ENCODE data around the gene ZNF275.

Gene ZNF275

GRCh38 chrX:153353416-153353815, 19.5 kb downstream of the ZNF275 start:
- WGBS (ENCODE audit: insufficient coverage), result 89% methylated on average over 11 of the region's 12 CpGs
- POLR2A ChIA-PET, result no interaction called here
- Histone ChIP-seq H3K27me3 (replicated peaks in 2 of 5; ENCODE audit: control insufficient read depth in 4 of 5, insufficient read depth in 5 of 5, low read length in 4 of 5) (peaks cover 0 to 2% (median 0%) of the 10 kb centered on the region in 5 experiments), H3K27ac (ENCODE audit: insufficient read depth in 1 of 2, low read depth in 1 of 2, low read length in 2 of 2, poor library complexity in 1 of 2, severe bottlenecking in 2 of 2) (no peak overlapping the region), H3K36me3 (ENCODE audit: control insufficient read depth in 4 of 4, insufficient read depth in 4 of 4, low read length in 3 of 4) (peaks cover 0 to 14% (median 5%) of the 10 kb centered on the region in 4 experiments), H3K4me1 (ENCODE audit: control extremely low read depth in 1 of 4, control insufficient read depth in 4 of 4, insufficient read depth in 4 of 4, low read length in 3 of 4) (no peaks in the 10 kb centered on the region), H3K4me3 (ENCODE audit: control insufficient read depth in 1 of 7, extremely low read depth in 1 of 7, insufficient read depth in 4 of 7, low read depth in 2 of 7, low read length in 6 of 7) (no peak overlapping the region), H3K9me3 (ENCODE audit: control extremely low read depth in 1 of 5, control insufficient read depth in 4 of 5, insufficient read depth in 2 of 5, low read depth in 1 of 5, low read length in 4 of 5) (peaks cover 0 to 5% (median 2%) of the 10 kb centered on the region in 5 experiments)
- DNase-seq, result no peak
- CTCF ChIA-PET, result no interaction called here

- CTCF ChIA-PET, result no interaction called here
- WGBS (ENCODE audit: insufficient coverage), result 100% methylated on average over 1 of the region's 1 CpG
Measured at GRCh38 chrX:153357877-153358276, 23.9 kb downstream of the ZNF275 start.

GRCh38 chrX:153361781-153362397, 27.9 kb downstream of the ZNF275 start:
- H3K4me1 ChIP-seq (ENCODE audit: control extremely low read depth in 1 of 4, control insufficient read depth in 4 of 4, insufficient read depth in 4 of 4, low read length in 3 of 4), result no peaks in the 10 kb centered on the region
- H3K27me3 ChIP-seq (replicated peaks in 2 of 5; ENCODE audit: control insufficient read depth in 4 of 5, insufficient read depth in 5 of 5, low read length in 4 of 5), result peaks cover 0 to 9% (median 0%) of the 10 kb centered on the region in 5 experiments
- DNase-seq, result no peak
- H3K9me3 ChIP-seq (ENCODE audit: control extremely low read depth in 1 of 5, control insufficient read depth in 4 of 5, insufficient read depth in 2 of 5, low read depth in 1 of 5, low read length in 4 of 5), result peaks cover 0 to 9% (median 4%) of the 10 kb centered on the region in 5 experiments
- no peak overlapping the region for H3K27ac ChIP-seq (ENCODE audit: insufficient read depth in 1 of 2, low read depth in 1 of 2, low read length in 2 of 2, poor library complexity in 1 of 2, severe bottlenecking in 2 of 2)
- POLR2A ChIA-PET, result no interaction called here
- CTCF ChIA-PET, result interaction anchor here (1.0 to 1.1 kb wide), 2 partner anchors 15 to 20 kb away, joined by 3 read pairs; no protein-coding TSS in a partner anchor
- no peak overlapping the region for H3K4me3 ChIP-seq (ENCODE audit: control insufficient read depth in 1 of 7, extremely low read depth in 1 of 7, insufficient read depth in 4 of 7, low read depth in 2 of 7, low read length in 6 of 7)
- H3K36me3 ChIP-seq (ENCODE audit: control insufficient read depth in 4 of 4, insufficient read depth in 4 of 4, low read length in 3 of 4), result no peaks in the 10 kb centered on the region
- WGBS (ENCODE audit: insufficient coverage), result no CpG with 5 or more reads among the region's 2 CpGs

More at GRCh38 chrX:153357877-153358276, 23.9 kb downstream of the ZNF275 start:
- Histone ChIP-seq H3K4me1 (ENCODE audit: control extremely low read depth in 1 of 4, control insufficient read depth in 4 of 4, insufficient read depth in 4 of 4, low read length in 3 of 4) (no peaks in the 10 kb centered on the region), H3K27me3 (replicated peaks in 2 of 5; ENCODE audit: control insufficient read depth in 4 of 5, insufficient read depth in 5 of 5, low read length in 4 of 5) (peaks cover 0 to 4% (median 0%) of the 10 kb centered on the region in 5 experiments), H3K36me3 (ENCODE audit: control insufficient read depth in 4 of 4, insufficient read depth in 4 of 4, low read length in 3 of 4) (no peaks in the 10 kb centered on the region), H3K9me3 (ENCODE audit: control extremely low read depth in 1 of 5, control insufficient read depth in 4 of 5, insufficient read depth in 2 of 5, low read depth in 1 of 5, low read length in 4 of 5) (peaks cover 0 to 10% (median 4%) of the 10 kb centered on the region in 5 experiments), H3K4me3 (ENCODE audit: control insufficient read depth in 1 of 7, extremely low read depth in 1 of 7, insufficient read depth in 4 of 7, low read depth in 2 of 7, low read length in 6 of 7) (no peak overlapping the region), H3K27ac (ENCODE audit: insufficient read depth in 1 of 2, low read depth in 1 of 2, low read length in 2 of 2, poor library complexity in 1 of 2, severe bottlenecking in 2 of 2) (no peak overlapping the region)
- DNase-seq, result no peak
- POLR2A ChIA-PET, result no interaction called here

GRCh38 chrX:153365670-153366069, 31.7 kb downstream of the ZNF275 start:
- no CpG with 5 or more reads among the region's 4 CpGs for WGBS (ENCODE audit: insufficient coverage)
- no peak for DNase-seq
- peaks cover 0 to 11% (median 0%) of the 10 kb centered on the region in 5 experiments for H3K27me3 ChIP-seq (replicated peaks in 2 of 5; ENCODE audit: control insufficient read depth in 4 of 5, insufficient read depth in 5 of 5, low read length in 4 of 5)
- POLR2A ChIA-PET, result no interaction called here
- CTCF ChIA-PET, result no interaction called here
- no peak overlapping the region for H3K27ac ChIP-seq (ENCODE audit: insufficient read depth in 1 of 2, low read depth in 1 of 2, low read length in 2 of 2, poor library complexity in 1 of 2, severe bottlenecking in 2 of 2)
- H3K9me3 ChIP-seq (ENCODE audit: control extremely low read depth in 1 of 5, control insufficient read depth in 4 of 5, insufficient read depth in 2 of 5, low read depth in 1 of 5, low read length in 4 of 5), result no peaks in the 10 kb centered on the region
- H3K36me3 ChIP-seq (ENCODE audit: control insufficient read depth in 4 of 4, insufficient read depth in 4 of 4, low read length in 3 of 4), result no peaks in the 10 kb centered on the region
- H3K4me1 ChIP-seq (ENCODE audit: control extremely low read depth in 1 of 4, control insufficient read depth in 4 of 4, insufficient read depth in 4 of 4, low read length in 3 of 4), result no peaks in the 10 kb centered on the region
- H3K4me3 ChIP-seq (ENCODE audit: control insufficient read depth in 1 of 7, extremely low read depth in 1 of 7, insufficient read depth in 4 of 7, low read depth in 2 of 7, low read length in 6 of 7), result no peak overlapping the region

GRCh38 chrX:153366119-153366518, 32.2 kb downstream of the ZNF275 start:
- 71% methylated on average over 2 of the region's 3 CpGs for WGBS (ENCODE audit: insufficient coverage)
- ChIA-PET POLR2A (no interaction called here), CTCF (no interaction called here)
- H3K27me3 ChIP-seq (replicated peaks in 2 of 5; ENCODE audit: control insufficient read depth in 4 of 5, insufficient read depth in 5 of 5, low read length in 4 of 5), result peaks cover 0 to 11% (median 0%) of the 10 kb centered on the region in 5 experiments
- no peaks in the 10 kb centered on the region for H3K4me1 ChIP-seq (ENCODE audit: control extremely low read depth in 1 of 4, control insufficient read depth in 4 of 4, insufficient read depth in 4 of 4, low read length in 3 of 4)
- no peak for DNase-seq
- no peak overlapping the region for H3K27ac ChIP-seq (ENCODE audit: insufficient read depth in 1 of 2, low read depth in 1 of 2, low read length in 2 of 2, poor library complexity in 1 of 2, severe bottlenecking in 2 of 2)
- no peak overlapping the region for H3K4me3 ChIP-seq (ENCODE audit: control insufficient read depth in 1 of 7, extremely low read depth in 1 of 7, insufficient read depth in 4 of 7, low read depth in 2 of 7, low read length in 6 of 7)
- H3K9me3 ChIP-seq (ENCODE audit: control extremely low read depth in 1 of 5, control insufficient read depth in 4 of 5, insufficient read depth in 2 of 5, low read depth in 1 of 5, low read length in 4 of 5), result no peaks in the 10 kb centered on the region
- H3K36me3 ChIP-seq (ENCODE audit: control insufficient read depth in 4 of 4, insufficient read depth in 4 of 4, low read length in 3 of 4), result no peaks in the 10 kb centered on the region

- ChIA-PET CTCF (no interaction called here), POLR2A (no interaction called here)
- Histone ChIP-seq H3K4me1 (ENCODE audit: control extremely low read depth in 1 of 4, control insufficient read depth in 4 of 4, insufficient read depth in 4 of 4, low read length in 3 of 4) (no peaks in the 10 kb centered on the region), H3K27ac (ENCODE audit: insufficient read depth in 1 of 2, low read depth in 1 of 2, low read length in 2 of 2, poor library complexity in 1 of 2, severe bottlenecking in 2 of 2) (no peak overlapping the region), H3K27me3 (replicated peaks in 2 of 5; ENCODE audit: control insufficient read depth in 4 of 5, insufficient read depth in 5 of 5, low read length in 4 of 5) (peaks cover 0 to 11% (median 0%) of the 10 kb centered on the region in 5 experiments), H3K36me3 (ENCODE audit: control insufficient read depth in 4 of 4, insufficient read depth in 4 of 4, low read length in 3 of 4) (no peaks in the 10 kb centered on the region), H3K4me3 (ENCODE audit: control insufficient read depth in 1 of 7, extremely low read depth in 1 of 7, insufficient read depth in 4 of 7, low read depth in 2 of 7, low read length in 6 of 7) (no peak overlapping the region), H3K9me3 (ENCODE audit: control extremely low read depth in 1 of 5, control insufficient read depth in 4 of 5, insufficient read depth in 2 of 5, low read depth in 1 of 5, low read length in 4 of 5) (no peaks in the 10 kb centered on the region)
- no peak for DNase-seq
- 100% methylated on average over 1 of the region's 5 CpGs for WGBS (ENCODE audit: insufficient coverage)
Measured at GRCh38 chrX:153366878-153367538, 33.1 kb downstream of the ZNF275 start.

- DNase-seq, result no peak
- 83% methylated on average over 3 of the region's 8 CpGs for WGBS (ENCODE audit: insufficient coverage)
- CTCF ChIA-PET, result no interaction called here
Measured at GRCh38 chrX:153370293-153371055, 36.5 kb downstream of the ZNF275 start.

More at GRCh38 chrX:153370293-153371055, 36.5 kb downstream of the ZNF275 start:
- no peaks in the 10 kb centered on the region for H3K36me3 ChIP-seq (ENCODE audit: control insufficient read depth in 4 of 4, insufficient read depth in 4 of 4, low read length in 3 of 4)
- H3K27ac ChIP-seq (ENCODE audit: insufficient read depth in 1 of 2, low read depth in 1 of 2, low read length in 2 of 2, poor library complexity in 1 of 2, severe bottlenecking in 2 of 2), result no peak overlapping the region
- no peaks in the 10 kb centered on the region for H3K9me3 ChIP-seq (ENCODE audit: control extremely low read depth in 1 of 5, control insufficient read depth in 4 of 5, insufficient read depth in 2 of 5, low read depth in 1 of 5, low read length in 4 of 5)
- no peaks in the 10 kb centered on the region for H3K4me1 ChIP-seq (ENCODE audit: control extremely low read depth in 1 of 4, control insufficient read depth in 4 of 4, insufficient read depth in 4 of 4, low read length in 3 of 4)
- no peak overlapping the region for H3K4me3 ChIP-seq (ENCODE audit: control insufficient read depth in 1 of 7, extremely low read depth in 1 of 7, insufficient read depth in 4 of 7, low read depth in 2 of 7, low read length in 6 of 7)
- POLR2A ChIA-PET, result no interaction called here
- peaks cover 0 to 6% (median 0%) of the 10 kb centered on the region in 5 experiments for H3K27me3 ChIP-seq (replicated peaks in 2 of 5; ENCODE audit: control insufficient read depth in 4 of 5, insufficient read depth in 5 of 5, low read length in 4 of 5)
